Rectal smooth muscle tissue (tissue), 1 donor: ENCODE results near the gene IQGAP3.

Source experiments
- H3K27ac ChIP-seq: one replicate; pipeline ENCODE4 v1.7.0; 2013; ENCODE audit warnings: low read depth, low read length, inconsistent platforms
- H3K27me3 ChIP-seq: one replicate; pipeline ENCODE4 v1.7.0; 2013; ENCODE audit warnings: low read length; ENCODE audit not compliant: control insufficient read depth, insufficient read depth
- H3K36me3 ChIP-seq: one replicate; pipeline ENCODE4 v1.7.0; 2013; ENCODE audit warnings: low read length; ENCODE audit not compliant: control insufficient read depth, insufficient read depth
- H3K4me1 ChIP-seq: one replicate; pipeline ENCODE4 v1.7.0; 2013; ENCODE audit warnings: low read length; ENCODE audit not compliant: control insufficient read depth, insufficient read depth
- H3K4me3 ChIP-seq: one replicate; pipeline ENCODE4 v1.7.0; 2013; ENCODE audit warnings: low read length
- H3K9ac ChIP-seq: one replicate; pipeline ENCODE4 v1.7.0; 2013; ENCODE audit warnings: low read length

The IQGAP3 gene

DNA sequence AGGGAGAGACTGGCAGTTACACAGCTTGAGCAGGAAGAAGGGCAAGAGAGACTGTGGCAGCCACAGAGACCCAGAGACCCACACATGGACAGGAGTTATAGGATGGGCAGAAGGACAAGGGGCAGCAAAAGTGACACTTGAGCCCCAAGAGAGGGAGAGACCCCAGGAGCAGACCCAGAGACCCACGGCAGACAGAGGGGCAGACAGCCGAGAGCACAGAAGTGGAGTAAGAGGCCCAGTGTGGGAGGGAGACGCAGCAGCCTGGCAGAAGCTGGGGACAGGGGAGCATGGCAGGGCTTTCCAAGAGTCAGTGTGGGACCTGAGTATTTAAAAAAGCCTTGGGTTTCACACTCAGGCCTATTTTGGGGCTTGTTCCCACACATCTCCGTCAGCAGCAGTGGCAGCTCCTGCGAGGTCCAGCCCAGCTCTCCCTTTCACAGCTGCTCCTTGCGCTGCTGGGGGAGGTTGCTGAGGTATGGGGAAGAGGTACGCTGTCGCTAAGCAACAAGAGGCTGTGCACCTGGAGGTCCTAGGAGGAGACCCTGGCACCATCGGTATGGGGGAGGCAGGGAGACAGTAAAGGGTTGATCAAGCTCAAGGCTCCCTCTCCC is 62.8 kb downstream of the IQGAP3 start:
- no peak overlapping the region for H3K9ac ChIP-seq
- peak overlapping the region; percentile 88 for H3K27ac ChIP-seq
- peaks cover 44% of the 10 kb centered on the region for H3K4me1 ChIP-seq

DNA sequence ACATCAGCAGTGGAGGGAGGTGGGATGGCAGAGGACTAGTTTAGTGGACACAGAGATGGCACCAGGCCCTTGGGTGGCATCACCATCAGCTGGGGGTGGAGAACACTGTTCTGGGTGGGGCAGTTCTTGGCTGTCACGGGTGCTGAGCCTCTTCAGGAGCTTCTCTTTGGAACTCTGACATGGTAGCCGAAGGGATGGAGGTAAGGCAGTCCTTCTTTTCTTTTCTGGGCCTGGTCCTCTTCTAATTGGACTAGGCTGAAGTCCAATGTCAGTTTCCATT is 63.5 kb downstream of the IQGAP3 start:
- peaks cover 51% of the 10 kb centered on the region for H3K4me1 ChIP-seq
- H3K9ac ChIP-seq: no peak overlapping the region
- H3K4me3 ChIP-seq: no peak overlapping the region
- no peaks in the 10 kb centered on the region for H3K27me3 ChIP-seq
- peak overlapping the region; percentile 88 for H3K27ac ChIP-seq
- H3K36me3 ChIP-seq: no peaks in the 10 kb centered on the region

More for the DNA sequence above, 62.8 kb downstream of the IQGAP3 start:
- Histone ChIP-seq H3K36me3 (no peaks in the 10 kb centered on the region), H3K27me3 (no peaks in the 10 kb centered on the region), H3K4me3 (peak overlapping the region; percentile 5)

- Histone ChIP-seq H3K27ac (peak overlapping the region; percentile 88), H3K4me1 (peaks cover 56% of the 10 kb centered on the region), H3K36me3 (no peaks in the 10 kb centered on the region), H3K4me3 (no peak overlapping the region), H3K27me3 (no peaks in the 10 kb centered on the region), H3K9ac (no peak overlapping the region)
Measured at GRCh38 chr1:156508205-156508954, 64.0 kb downstream of the IQGAP3 start.

GRCh38 chr1:156506450-156506849 is 65.9 kb downstream of the IQGAP3 start:
- H3K27ac ChIP-seq: peak overlapping the region; percentile 49
- H3K9ac ChIP-seq: no peak overlapping the region

GRCh38 chr1:156505679-156506298 is 66.6 kb downstream of the IQGAP3 start:
- no peak overlapping the region for H3K9ac ChIP-seq
- no peaks in the 10 kb centered on the region for H3K36me3 ChIP-seq
- H3K4me1 ChIP-seq: peaks cover 62% of the 10 kb centered on the region
- peak overlapping the region; percentile 32 for H3K4me3 ChIP-seq
- peak overlapping the region; percentile 100 for H3K27ac ChIP-seq
- no peaks in the 10 kb centered on the region for H3K27me3 ChIP-seq

More at GRCh38 chr1:156506450-156506849, 65.9 kb downstream of the IQGAP3 start:
- H3K36me3 ChIP-seq: no peaks in the 10 kb centered on the region
- no peak overlapping the region for H3K4me3 ChIP-seq
- H3K27me3 ChIP-seq: no peaks in the 10 kb centered on the region
- H3K4me1 ChIP-seq: peaks cover 67% of the 10 kb centered on the region

GRCh38 chr1:156504821-156505678 is 67.3 kb downstream of the IQGAP3 start:
- Histone ChIP-seq H3K27me3 (no peaks in the 10 kb centered on the region), H3K4me3 (peak overlapping the region; percentile 61), H3K27ac (peak overlapping the region; percentile 100), H3K36me3 (no peaks in the 10 kb centered on the region), H3K4me1 (peaks cover 54% of the 10 kb centered on the region), H3K9ac (peak overlapping the region; percentile 70)

DNA sequence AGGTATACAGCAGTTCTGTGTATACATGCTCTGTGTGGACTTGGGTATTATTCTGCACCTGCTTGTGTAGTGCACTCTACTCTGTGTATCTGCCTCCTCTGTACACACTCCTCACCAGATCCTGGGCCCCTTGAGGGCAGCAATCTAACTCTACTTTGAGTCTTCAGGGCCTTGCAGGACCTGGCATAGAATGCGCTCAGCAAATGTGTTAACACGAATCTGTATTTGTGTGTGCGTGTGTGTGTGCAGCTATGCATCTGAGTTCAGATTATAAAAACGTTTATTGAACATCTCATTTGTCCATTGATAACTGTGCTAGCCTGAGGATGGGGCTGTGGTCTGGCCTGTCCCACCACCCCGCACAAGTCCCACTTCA is 67.9 kb downstream of the IQGAP3 start:
- Histone ChIP-seq H3K4me3 (peak overlapping the region; percentile 37), H3K27ac (peak overlapping the region; percentile 100), H3K9ac (peak overlapping the region; percentile 36), H3K27me3 (no peaks in the 10 kb centered on the region), H3K4me1 (peaks cover 48% of the 10 kb centered on the region), H3K36me3 (no peaks in the 10 kb centered on the region)

DNA sequence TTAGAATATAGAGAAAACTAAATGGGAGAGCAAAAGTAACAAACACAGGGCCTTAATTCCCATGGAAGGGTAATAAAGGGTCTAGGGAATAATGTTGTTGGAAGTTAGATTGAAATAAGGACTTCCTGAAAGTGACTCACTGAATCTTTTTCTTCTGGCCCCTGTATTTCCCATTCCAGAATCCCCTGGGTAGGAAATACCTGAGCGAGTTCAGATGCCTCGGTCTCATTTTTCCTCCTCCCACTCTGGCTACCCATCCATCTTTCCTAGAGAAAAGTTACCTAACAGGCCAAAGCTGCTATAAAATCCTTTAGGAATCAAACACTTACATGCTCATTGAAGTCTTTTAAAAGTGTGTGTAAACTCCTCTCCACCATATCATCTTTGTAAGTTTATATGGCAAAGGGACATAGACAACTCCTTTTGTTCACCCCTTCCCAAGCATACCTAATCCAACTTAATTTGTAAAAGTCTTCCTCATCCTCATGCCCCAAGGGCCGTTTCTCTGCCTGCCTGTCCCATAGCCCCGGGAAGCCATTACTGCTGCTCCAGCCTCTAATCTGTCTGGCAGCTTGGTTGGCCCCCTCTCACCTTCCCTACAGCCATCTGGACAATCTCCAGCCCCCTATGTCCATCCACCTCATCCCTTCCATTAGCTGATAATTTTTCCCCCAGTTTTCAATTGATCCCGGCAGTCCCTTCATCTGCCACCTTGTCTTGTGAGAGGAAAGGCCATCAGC is 68.5 kb downstream of the IQGAP3 start:
- H3K9ac ChIP-seq: no peak overlapping the region
- peak overlapping the region; percentile 52 for H3K4me3 ChIP-seq

DNA sequence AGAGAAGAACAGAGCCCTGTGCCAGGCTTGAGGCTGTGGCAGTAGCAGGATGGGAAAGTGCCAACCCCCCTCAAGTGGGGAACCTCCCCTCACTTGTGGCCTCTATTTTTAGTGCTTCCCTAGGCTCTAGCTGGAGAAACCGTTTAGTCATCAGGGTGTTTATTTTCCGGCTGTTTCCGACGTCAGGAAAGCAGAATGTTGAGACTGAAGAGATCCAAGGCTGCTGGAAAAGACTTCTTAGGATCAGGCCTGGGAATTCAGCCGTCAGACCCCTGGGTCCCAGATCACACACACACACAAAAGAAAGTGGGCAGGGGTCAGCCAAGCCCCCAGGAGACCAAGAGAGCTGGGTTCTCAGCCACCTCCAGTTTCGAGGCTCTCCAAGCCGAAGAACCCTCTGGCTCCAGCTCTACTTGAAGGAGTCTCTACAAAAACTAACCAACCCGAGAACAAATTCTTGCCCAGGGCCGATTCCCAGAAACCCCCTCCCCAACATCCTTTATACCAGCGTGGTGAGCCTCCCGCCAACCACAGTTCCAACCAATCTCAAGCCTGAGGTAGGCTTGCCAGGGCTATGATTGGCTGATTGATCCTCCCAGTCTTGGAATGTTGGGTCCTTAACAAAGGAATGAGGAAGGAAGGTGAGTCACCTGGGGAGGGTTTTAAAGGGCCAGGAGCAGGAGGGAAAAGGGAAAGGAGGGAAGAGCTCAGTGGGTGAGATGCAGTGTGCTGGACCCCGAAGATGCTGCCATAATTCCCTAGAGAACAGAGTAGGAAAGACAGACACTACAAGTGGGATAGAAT is 69.3 kb downstream of the IQGAP3 start:
- no peaks in the 10 kb centered on the region for H3K36me3 ChIP-seq
- H3K27ac ChIP-seq: peak overlapping the region; percentile 100
- peaks cover 38% of the 10 kb centered on the region for H3K4me1 ChIP-seq
- no peaks in the 10 kb centered on the region for H3K27me3 ChIP-seq
- no peak overlapping the region for H3K9ac ChIP-seq
- peak overlapping the region; percentile 52 for H3K4me3 ChIP-seq

More for the DNA sequence above, 68.5 kb downstream of the IQGAP3 start:
- H3K36me3 ChIP-seq: no peaks in the 10 kb centered on the region
- H3K4me1 ChIP-seq: peaks cover 43% of the 10 kb centered on the region
- no peaks in the 10 kb centered on the region for H3K27me3 ChIP-seq
- peak overlapping the region; percentile 100 for H3K27ac ChIP-seq

GRCh38 chr1:156502391-156502893 is 69.9 kb downstream of the IQGAP3 start:
- Histone ChIP-seq H3K9ac (no peak overlapping the region), H3K4me3 (peak overlapping the region; percentile 43), H3K27ac (peak overlapping the region; percentile 100), H3K4me1 (peaks cover 38% of the 10 kb centered on the region), H3K27me3 (no peaks in the 10 kb centered on the region), H3K36me3 (no peaks in the 10 kb centered on the region)
